Small intestine (tissue), 7 donors: ENCODE measurements around the gene PMEL. TPM values are rescaled to one million over a fixed set of nuclear protein-coding genes. Genes with fewer than 3 reads are reported as not detected.

Source experiments
- DNase-seq, 2 donors: peaks; one replicate each; pipeline versions ENCODE4 v3.0.0 to v3.0.0-alpha.2; 2013
- FAIRE-seq: peaks from 2 replicates; lab custom pipeline; 2012; peaks lifted over from hg19 to GRCh38; lab: Jason Lieb, UNC
- H3K27ac ChIP-seq, 3 donors: one replicate each; pipeline ENCODE4 v1.5.1; 2013; ENCODE audit warnings: low read length in 2 of 3, mild to moderate bottlenecking in 2 of 3, control low read depth in 1 of 3, inconsistent platforms in 1 of 3, low read depth in 1 of 3, moderate library complexity in 1 of 3
- H3K27me3 ChIP-seq, 3 donors: one replicate each; pipeline ENCODE4 v1.6.1; 2013; ENCODE audit warnings: low read length in 3 of 3, inconsistent platforms in 1 of 3; ENCODE audit not compliant: control insufficient read depth in 3 of 3, insufficient read depth in 3 of 3
- H3K36me3 ChIP-seq, 3 donors: one replicate each; pipeline ENCODE4 v1.6.1; 2013; ENCODE audit warnings: low read length in 3 of 3, inconsistent platforms in 1 of 3, low read depth in 1 of 3, mild to moderate bottlenecking in 1 of 3, moderate library complexity in 1 of 3; ENCODE audit not compliant: control insufficient read depth in 3 of 3, insufficient read depth in 2 of 3
- H3K4me1 ChIP-seq, 3 donors: one replicate each; pipeline ENCODE4 v1.6.1; 2013; ENCODE audit warnings: low read length in 2 of 3, inconsistent platforms in 1 of 3, low read depth in 1 of 3, mild to moderate bottlenecking in 1 of 3, moderate library complexity in 1 of 3; ENCODE audit not compliant: control insufficient read depth in 3 of 3, insufficient read depth in 2 of 3
- H3K4me3 ChIP-seq, 3 donors: one replicate each; pipeline ENCODE4 v1.5.1; 2013; ENCODE audit warnings: low read length in 3 of 3, control low read depth in 1 of 3, inconsistent platforms in 1 of 3, low read depth in 1 of 3, mild to moderate bottlenecking in 1 of 3, moderate library complexity in 1 of 3
- H3K9me3 ChIP-seq, 2 donors: one replicate each; pipeline ENCODE4 v1.6.1; 2013; ENCODE audit warnings: low read depth in 1 of 2, low read length in 1 of 2; ENCODE audit not compliant: control insufficient read depth in 2 of 2, insufficient read depth in 1 of 2
- WGBS, 3 donors: extraction: QIAGEN DNeasy Blood & Tissue Kit; methylation state at CpG; one replicate each; pipeline ENCODE4 v1.1.7; 2013; 5-methylcytosine and 5-hydroxymethylcytosine counted together
- polyA plus RNA-seq, 4 donors: library from polyadenylated mRNA; stranded (reverse) in 3 of 4; unstranded in 1 of 4; fragments of 200-250 nt in 3 of 4; fragments of 120-200 nt in 1 of 4; gene quantifications; one replicate each; pipeline versions ENCODE4 v1.2.1 to v1.2.3, GENCODE V29; 2013
- donor health status: healthy with polysubstance abuse.
- donor health status: control.
- donor health status: control.
- donor health status: Bipolar disorder and iron deficiency.
- donor health status: healthy.

PMEL gene
- polyA plus RNA-seq, 4 donors = 1.8 to 6.3 (median 2.7) TPM

DNA sequence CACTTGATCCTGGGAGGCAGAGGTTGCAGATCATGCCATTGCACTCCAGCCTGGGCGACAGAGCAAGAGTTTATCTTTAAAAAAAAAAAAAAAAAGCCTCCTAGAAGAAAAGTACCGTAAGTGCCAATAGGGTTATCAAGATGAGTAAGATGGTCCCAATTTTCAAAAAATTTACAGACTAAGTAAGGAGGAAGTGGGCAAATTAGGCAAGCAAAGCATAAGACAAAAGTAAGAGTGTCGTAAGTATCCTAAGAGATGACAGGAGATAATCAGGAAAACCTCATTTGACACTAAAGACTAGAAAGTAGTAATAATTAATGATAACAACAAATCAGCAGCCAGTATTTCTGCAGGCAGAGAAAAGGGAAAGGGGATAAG is 50.4 kb downstream of the PMEL start:
- no peaks in the 10 kb centered on the region for H3K27me3 ChIP-seq
- H3K4me1 ChIP-seq = peaks cover 0 to 5% (median 0%) of the 10 kb centered on the region in 3 donors
- H3K9me3 ChIP-seq = no peaks in the 10 kb centered on the region
- no peak for DNase-seq
- H3K4me3 ChIP-seq = no peak overlapping the region
- H3K36me3 ChIP-seq = peaks cover 0 to 26% (median 6%) of the 10 kb centered on the region in 3 donors
- FAIRE-seq = no peak
- 67 to 74% (median 73%) methylated on average over 3 of the region's 3 CpGs for WGBS, 3 donors
- no peak overlapping the region for H3K27ac ChIP-seq

DNA sequence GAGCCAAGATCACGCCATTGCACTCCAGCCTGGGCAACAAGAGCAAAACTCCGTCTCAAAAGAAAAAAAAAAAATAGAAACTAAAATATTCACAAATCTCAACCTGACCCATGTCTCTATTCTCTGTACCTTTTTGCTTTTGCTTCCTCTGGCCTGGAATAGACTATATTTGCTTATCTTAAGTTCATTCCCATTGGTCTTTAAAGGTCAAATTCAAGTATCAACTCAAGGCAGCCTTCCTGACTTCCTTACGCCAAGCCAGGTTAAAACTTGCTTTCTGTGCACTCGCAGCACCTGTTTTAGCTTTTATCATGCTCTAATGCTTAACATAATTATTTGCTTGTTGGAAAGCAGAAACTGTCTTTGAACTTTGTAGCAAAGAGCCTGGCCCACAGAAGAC is 52.9 kb downstream of the PMEL start:
- peaks cover 0 to 5% (median 0%) of the 10 kb centered on the region in 3 donors for H3K4me1 ChIP-seq
- no peak overlapping the region for H3K4me3 ChIP-seq
- H3K27me3 ChIP-seq = no peaks in the 10 kb centered on the region
- no peak for FAIRE-seq
- no peak for DNase-seq
- no peaks in the 10 kb centered on the region for H3K9me3 ChIP-seq
- no peak overlapping the region for H3K27ac ChIP-seq
- WGBS, 3 donors = 82 to 92% (median 87%) methylated on average over 4 of the region's 4 CpGs
- peaks cover 0 to 20% (median 6%) of the 10 kb centered on the region in 3 donors for H3K36me3 ChIP-seq

DNA sequence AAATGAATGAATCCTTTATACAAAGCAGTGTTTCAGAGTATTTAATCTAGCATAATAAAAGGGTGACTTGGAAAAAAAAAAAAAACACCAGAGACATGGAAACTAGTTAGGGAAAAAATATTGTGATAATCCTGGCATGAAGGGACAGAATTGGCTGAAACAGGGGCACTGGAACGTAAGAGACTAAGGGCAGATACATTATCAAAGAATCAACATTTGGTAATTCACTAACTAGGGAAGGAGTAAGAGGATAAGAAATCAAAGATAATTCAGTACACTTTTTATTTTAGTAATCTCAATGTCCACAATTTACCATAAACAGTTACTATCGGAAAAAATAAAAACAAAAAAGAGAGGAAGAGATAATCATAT is 56.3 kb downstream of the PMEL start:
- no peak for FAIRE-seq

DNA sequence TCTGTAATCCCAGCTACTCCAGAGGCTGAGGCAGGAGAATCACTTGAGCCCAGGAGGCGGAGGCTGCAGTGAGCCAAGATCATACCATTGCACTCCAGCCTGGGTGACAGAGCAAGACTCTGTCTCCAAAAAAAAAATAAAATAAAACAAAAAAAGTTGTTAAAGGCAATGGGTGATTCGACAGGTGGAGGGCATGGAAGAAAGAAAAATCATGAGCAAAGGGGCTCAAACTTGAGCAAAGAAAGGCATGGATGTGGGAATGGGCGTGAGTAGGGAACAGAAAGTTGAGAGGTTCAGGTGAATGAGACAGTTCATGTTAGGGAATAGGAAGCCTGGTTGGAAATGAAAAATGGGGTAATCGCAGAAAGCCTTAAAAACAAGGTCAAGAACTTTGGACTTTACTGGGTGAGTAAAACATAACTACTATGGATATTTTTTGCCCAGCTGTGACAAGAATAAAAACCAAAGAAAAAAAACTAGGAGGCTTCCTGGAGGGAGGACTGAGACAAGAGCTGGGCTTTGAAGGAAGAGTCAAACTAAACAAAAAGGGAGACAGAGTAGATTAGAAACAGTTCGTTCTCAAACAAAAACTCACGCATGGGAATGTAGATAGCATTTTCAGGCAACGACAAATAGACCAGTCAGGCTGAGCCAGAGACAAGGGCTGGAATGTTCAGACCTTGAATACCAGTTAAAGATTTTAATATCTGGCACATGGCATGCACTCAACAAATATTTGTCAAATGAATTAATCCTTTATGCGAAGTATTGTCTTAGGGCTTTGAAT is 56.9 kb downstream of the PMEL start:
- no peaks in the 10 kb centered on the region for H3K27me3 ChIP-seq
- H3K4me1 ChIP-seq = no peaks in the 10 kb centered on the region
- FAIRE-seq = no peak
- peaks cover 0 to 8% (median 2%) of the 10 kb centered on the region in 3 donors for H3K36me3 ChIP-seq
- H3K9me3 ChIP-seq = no peaks in the 10 kb centered on the region
- H3K27ac ChIP-seq = no peak overlapping the region
- DNase-seq = peak in 1 of 2 donors; percentile 21
- H3K4me3 ChIP-seq = no peak overlapping the region
- 43 to 62% (median 53%) methylated on average over 8 of the region's 8 CpGs for WGBS, 3 donors

More for the DNA sequence above, 56.3 kb downstream of the PMEL start:
- Histone ChIP-seq H3K9me3 (no peaks in the 10 kb centered on the region), H3K36me3 (peaks cover 0 to 8% (median 6%) of the 10 kb centered on the region in 3 donors), H3K4me3 (no peak overlapping the region), H3K27me3 (no peaks in the 10 kb centered on the region), H3K27ac (no peak overlapping the region), H3K4me1 (peaks cover 0 to 1% (median 0%) of the 10 kb centered on the region in 3 donors)
- WGBS, 3 donors = 10 to 60% (median 37%) methylated on average over 2 of the region's 2 CpGs
- no peak for DNase-seq

- FAIRE-seq (no peak), DNase-seq (no peak)
- H3K4me1 ChIP-seq = no peaks in the 10 kb centered on the region
- no peak overlapping the region for H3K27ac ChIP-seq
- H3K36me3 ChIP-seq = peaks cover 5 to 19% (median 11%) of the 10 kb centered on the region in 3 donors
- WGBS, 3 donors = 75 to 81% (median 80%) methylated on average over 1 of the region's 1 CpG
- no peaks in the 10 kb centered on the region for H3K9me3 ChIP-seq
- H3K27me3 ChIP-seq = no peaks in the 10 kb centered on the region
- H3K4me3 ChIP-seq = no peak overlapping the region
Observed at GRCh38 chr12:55906056-55906455, 59.8 kb downstream of the PMEL start.

Other genes starting within 250 kb of the PMEL start
- gene BLOC1S1, start 250.0 kb downstream of the PMEL start, polyA plus RNA-seq = 100 to 1,000 TPM; 177 to 688 (median 434) TPM
- 10 to 100 TPM; 19.2 to 79.8 (median 56.5) TPM for gene RDH5, start 245.6 kb downstream of the PMEL start, polyA plus RNA-seq
- 1,000 to 10,000 TPM in 1 of 4 donors, 100 to 1,000 TPM in 3; 561 to 1,127 (median 702) TPM for gene CD63, start 237.0 kb downstream of the PMEL start, polyA plus RNA-seq
- gene GDF11, start 222.9 kb downstream of the PMEL start, polyA plus RNA-seq = 1 to 10 TPM in 3 of 4 donors, under 1 TPM in 1; 0.22 to 4.2 (median 2.5) TPM
- gene SARNP, start 148.3 kb downstream of the PMEL start, polyA plus RNA-seq = 10 to 100 TPM; 62.8 to 89.8 (median 75.3) TPM
- gene ORMDL2, start 148.0 kb downstream of the PMEL start, polyA plus RNA-seq = 10 to 100 TPM; 27.1 to 50.4 (median 33.3) TPM
- gene DNAJC14, start 136.5 kb downstream of the PMEL start, polyA plus RNA-seq = 10 to 100 TPM; 12.7 to 31.5 (median 19.2) TPM
- gene MMP19, start 123.1 kb downstream of the PMEL start, polyA plus RNA-seq = 1 to 10 TPM in 2 of 4 donors, under 1 TPM in 1, not detected in 1; 0.54 to 4.1 (median 1.3) TPM
- gene PYM1, start 38.1 kb downstream of the PMEL start, polyA plus RNA-seq = 10 to 100 TPM; 35.5 to 85.7 (median 61.4) TPM
- 100 to 1,000 TPM in 2 of 4 donors, 10 to 100 TPM in 2; 14.4 to 386 (median 180) TPM for gene DGKA, start 34.9 kb downstream of the PMEL start, polyA plus RNA-seq
- gene CDK2, start 788 bp upstream of the PMEL start, polyA plus RNA-seq = 10 to 100 TPM in 2 of 4 donors, 1 to 10 TPM in 2; 7.6 to 69.3 (median 15.3) TPM
- 100 to 1,000 TPM in 1 of 4 donors, 10 to 100 TPM in 3; 45.8 to 119 (median 48.5) TPM for gene RAB5B, start 8.0 kb upstream of the PMEL start, polyA plus RNA-seq
- gene SUOX, start 31.2 kb upstream of the PMEL start, polyA plus RNA-seq = 10 to 100 TPM in 3 of 4 donors, 1 to 10 TPM in 1; 7.3 to 51.2 (median 13.6) TPM
- 10 to 100 TPM in 1 of 4 donors, 1 to 10 TPM in 3; 1.1 to 16.1 (median 1.6) TPM for gene IKZF4, start 55.0 kb upstream of the PMEL start, polyA plus RNA-seq
- gene RPS26, start 75.9 kb upstream of the PMEL start, polyA plus RNA-seq = 1,000 to 10,000 TPM in 3 of 4 donors, 100 to 1,000 TPM in 1; 253 to 1,993 (median 1,176) TPM
- 100 to 1,000 TPM in 2 of 4 donors, 10 to 100 TPM in 2; 53.0 to 436 (median 106) TPM for gene ERBB3, start 114.1 kb upstream of the PMEL start, polyA plus RNA-seq
- 100 to 1,000 TPM in 2 of 4 donors, 10 to 100 TPM in 2; 63.7 to 156 (median 93.2) TPM for gene PA2G4, start 138.5 kb upstream of the PMEL start, polyA plus RNA-seq
- gene RPL41, start 150.6 kb upstream of the PMEL start, polyA plus RNA-seq = 1,000 to 10,000 TPM; 3,267 to 7,277 (median 5,942) TPM
- gene ZC3H10, start 152.2 kb upstream of the PMEL start, polyA plus RNA-seq = 1 to 10 TPM; 1.1 to 4.0 (median 2.1) TPM
- gene ESYT1, start 162.2 kb upstream of the PMEL start, polyA plus RNA-seq = 10 to 100 TPM in 2 of 4 donors, 1 to 10 TPM in 2; 2.7 to 51.8 (median 23.7) TPM
- gene MYL6B, start 186.5 kb upstream of the PMEL start, polyA plus RNA-seq = 10 to 100 TPM; 24.8 to 49.7 (median 29.9) TPM
- gene MYL6, start 192.3 kb upstream of the PMEL start, polyA plus RNA-seq = 1,000 to 10,000 TPM; 1,147 to 4,316 (median 2,966) TPM
- 10 to 100 TPM; 18.6 to 67.5 (median 25.7) TPM for gene SMARCC2, start 223.4 kb upstream of the PMEL start, polyA plus RNA-seq